GM10248 (cell line): ENCODE data around the gene SLC4A1AP.
A peak's percentile ranks its signal among the peaks of the same experiment; 100 is the strongest.

Source experiments
- CTCF ChIA-PET: fragments of 300-600 bp; sonication (Branson Sonifier 250); formaldehyde crosslinking; extraction: SDS; loops from one replicate; lab custom pipeline; 2021; ENCODE audit warnings: antibody characterized with exemption; lab: Yijun Ruan, JAX
- POLR2A ChIA-PET: fragments of 350-650 bp; sonication (Branson Sonifier 250); formaldehyde crosslinking; extraction: SDS; loops from one replicate; lab custom pipeline; 2020; ENCODE audit warnings: antibody characterized with exemption; lab: Yijun Ruan, JAX
- DNase-seq: peaks from one replicate; pipeline ENCODE4 v3.0.0; 2012; ENCODE audit errors: extremely low spot score
- TF ChIP-seq, protein P1 (sequence below): IDR thresholded peaks from 2 replicates; pipeline ENCODE4 v1.5.1; 2012; ENCODE audit warnings: mild to moderate bottlenecking, low read depth; ENCODE audit errors: extremely low read depth, missing control alignments, control extremely low read depth

Gene SLC4A1AP

DNA sequence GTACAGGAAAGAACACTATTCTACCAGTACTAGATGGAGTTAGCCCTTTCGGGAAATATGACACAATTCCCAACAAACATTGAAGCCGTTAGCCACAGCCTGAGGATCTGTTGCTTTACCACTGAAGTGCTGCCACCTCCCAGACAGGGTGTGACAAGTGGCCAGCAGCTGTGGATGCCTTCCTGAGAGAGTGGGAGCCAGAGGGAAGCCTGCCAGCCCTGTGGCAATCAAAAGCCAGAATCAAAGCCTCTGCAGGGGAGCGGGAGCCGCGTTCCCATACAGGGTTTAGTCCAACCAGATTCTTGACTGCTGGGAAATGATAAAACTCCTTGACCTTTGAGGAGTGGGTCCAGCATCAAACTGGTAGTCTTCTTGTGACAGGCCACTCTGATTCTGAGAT lies 38.0 kb downstream of the SLC4A1AP start:
- CTCF ChIA-PET = interaction anchor here (0.9 to 1.2 kb wide), 2 partner anchors 11 to 12 kb away, joined by 3 read pairs; no protein-coding TSS in a partner anchor
- POLR2A ChIA-PET = no interaction called here
- DNase-seq = no peak
- TF ChIP-seq, protein P1, sequence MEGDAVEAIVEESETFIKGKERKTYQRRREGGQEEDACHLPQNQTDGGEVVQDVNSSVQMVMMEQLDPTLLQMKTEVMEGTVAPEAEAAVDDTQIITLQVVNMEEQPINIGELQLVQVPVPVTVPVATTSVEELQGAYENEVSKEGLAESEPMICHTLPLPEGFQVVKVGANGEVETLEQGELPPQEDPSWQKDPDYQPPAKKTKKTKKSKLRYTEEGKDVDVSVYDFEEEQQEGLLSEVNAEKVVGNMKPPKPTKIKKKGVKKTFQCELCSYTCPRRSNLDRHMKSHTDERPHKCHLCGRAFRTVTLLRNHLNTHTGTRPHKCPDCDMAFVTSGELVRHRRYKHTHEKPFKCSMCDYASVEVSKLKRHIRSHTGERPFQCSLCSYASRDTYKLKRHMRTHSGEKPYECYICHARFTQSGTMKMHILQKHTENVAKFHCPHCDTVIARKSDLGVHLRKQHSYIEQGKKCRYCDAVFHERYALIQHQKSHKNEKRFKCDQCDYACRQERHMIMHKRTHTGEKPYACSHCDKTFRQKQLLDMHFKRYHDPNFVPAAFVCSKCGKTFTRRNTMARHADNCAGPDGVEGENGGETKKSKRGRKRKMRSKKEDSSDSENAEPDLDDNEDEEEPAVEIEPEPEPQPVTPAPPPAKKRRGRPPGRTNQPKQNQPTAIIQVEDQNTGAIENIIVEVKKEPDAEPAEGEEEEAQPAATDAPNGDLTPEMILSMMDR = no peak

DNA sequence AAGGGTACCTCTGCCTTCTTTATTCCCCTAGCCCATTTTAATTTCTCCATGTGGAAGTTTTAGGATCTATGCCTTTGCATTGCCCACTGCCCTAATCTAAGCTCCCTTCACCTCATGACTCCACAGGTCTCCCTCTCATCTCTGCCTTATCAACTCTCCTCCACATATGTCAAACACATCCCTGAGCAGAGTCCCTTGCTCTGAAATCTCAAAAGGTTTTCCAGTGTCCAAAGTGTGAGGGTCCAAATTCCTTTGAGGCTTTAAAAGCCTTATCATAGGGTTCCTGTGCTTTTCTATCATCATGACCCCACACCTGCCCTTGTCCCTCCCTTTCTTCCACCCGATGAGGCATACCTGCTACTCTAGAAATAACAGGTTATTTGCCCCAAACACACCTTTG lies 38.6 kb downstream of the SLC4A1AP start:
- TF ChIP-seq, protein P1 = no peak
- CTCF ChIA-PET = interaction anchor here (0.9 to 1.2 kb wide), 2 partner anchors 10 to 13 kb away, joined by 3 read pairs; no protein-coding TSS in a partner anchor
- POLR2A ChIA-PET = no interaction called here
- DNase-seq = no peak

DNA sequence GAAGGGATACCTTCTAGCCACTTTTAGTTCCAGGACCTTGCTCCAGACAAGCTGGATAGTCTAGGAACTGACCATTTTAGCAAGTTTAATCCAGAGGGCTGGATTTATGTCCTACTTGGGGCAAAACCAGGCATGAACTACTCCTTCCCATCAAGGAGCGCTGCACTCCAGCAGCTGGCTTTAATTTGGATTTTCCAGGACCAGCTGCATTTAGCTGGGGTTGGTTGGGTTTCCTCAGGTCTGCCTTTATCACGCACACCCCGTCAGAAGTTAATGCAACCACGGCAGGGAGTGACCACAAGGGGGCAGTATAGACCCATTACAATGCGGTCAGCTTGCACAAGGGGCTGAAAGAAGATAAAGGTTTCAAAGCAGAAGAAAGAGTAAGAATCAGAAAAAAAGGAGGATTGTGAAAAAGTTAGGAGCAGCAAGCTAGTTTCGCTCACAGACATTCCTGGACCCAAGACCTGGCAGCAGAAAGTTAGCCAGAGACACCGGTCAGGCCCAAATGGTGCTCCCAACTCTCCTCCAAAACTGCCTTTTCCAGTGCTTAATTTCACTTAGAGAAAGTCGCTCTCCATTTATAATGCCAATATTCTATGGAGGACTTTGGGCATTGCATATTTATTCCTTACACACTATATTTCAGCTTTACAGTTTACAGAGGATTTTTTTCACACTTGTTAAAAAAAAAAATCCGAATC lies 40.1 kb downstream of the SLC4A1AP start:
- CTCF ChIA-PET = interaction anchor here (0.7 to 5.7 kb wide), 30 partner anchors 10 to 890 kb away, joined by 3 to 66 read pairs (median 5); no protein-coding TSS in a partner anchor
- POLR2A ChIA-PET = no interaction called here
- TF ChIP-seq, protein P1 = peak; percentile 87
- peak; percentile 75 for DNase-seq

DNA sequence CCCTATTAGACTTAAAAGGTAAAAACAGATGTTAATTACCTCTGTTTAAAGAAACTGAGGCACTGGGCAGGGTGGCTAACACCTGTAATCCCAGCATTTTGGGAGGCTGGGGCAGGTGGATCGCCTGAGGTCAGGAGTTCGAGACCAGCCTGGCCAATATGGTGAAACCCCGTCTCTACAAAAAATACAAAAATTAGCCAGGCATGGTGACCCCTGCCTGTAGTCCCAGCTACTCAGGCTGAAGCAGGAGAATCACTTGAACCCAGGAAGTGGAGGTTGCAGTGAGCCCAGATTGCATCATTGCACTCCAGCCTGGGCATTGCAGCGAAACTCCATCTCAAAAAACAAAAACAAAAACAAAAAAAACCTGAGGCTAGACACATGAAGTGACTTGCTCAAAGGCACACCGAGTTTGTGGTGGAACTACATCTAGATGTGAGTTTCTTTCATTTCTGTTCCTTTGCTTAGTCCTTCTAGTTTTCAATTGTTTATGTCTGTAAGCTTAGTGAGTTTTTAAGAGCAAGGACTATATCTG lies 40.7 kb downstream of the SLC4A1AP start:
- ChIA-PET CTCF (interaction anchor here (0.7 to 5.7 kb wide), 27 partner anchors 9 to 751 kb away, joined by 3 to 66 read pairs (median 5); no protein-coding TSS in a partner anchor), POLR2A (no interaction called here)
- TF ChIP-seq, protein P1 = no peak
- DNase-seq = no peak

DNA sequence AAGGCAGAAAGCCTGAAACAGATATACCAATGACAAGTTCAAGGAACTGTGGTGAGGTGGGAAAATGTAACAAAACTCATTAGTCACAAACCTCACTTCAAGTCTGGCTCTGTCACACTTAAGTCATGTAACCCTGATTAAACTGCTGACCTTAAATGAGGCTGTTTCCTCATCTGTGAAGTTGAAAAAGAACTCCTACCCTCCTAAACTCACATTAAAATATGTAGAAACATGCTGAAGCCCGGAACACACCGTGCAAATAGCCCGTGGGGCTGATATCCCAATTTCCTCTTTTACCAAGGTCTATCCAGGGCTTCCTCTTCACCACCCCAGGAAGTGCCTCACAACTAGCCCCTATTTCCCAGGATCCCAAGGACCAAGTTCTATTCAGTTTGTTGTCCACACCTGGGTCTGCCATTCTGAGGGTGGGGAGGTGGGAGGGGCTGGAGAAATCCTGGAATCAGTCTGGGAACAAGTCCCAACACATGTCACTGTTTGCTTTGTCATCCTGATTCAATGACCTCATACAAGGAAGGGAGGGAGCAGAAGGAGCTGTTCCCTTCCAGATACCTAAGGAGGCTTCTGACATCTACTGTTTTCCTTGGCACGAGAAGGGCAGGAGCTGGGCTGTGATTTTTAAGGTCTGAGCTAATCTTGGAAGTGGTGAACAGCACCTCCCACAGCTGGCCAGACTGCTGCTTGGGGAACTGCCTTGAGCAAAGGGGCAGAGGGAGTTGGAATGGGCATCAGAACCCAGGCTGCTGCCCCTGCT lies 42.3 kb downstream of the SLC4A1AP start:
- DNase-seq = no peak
- TF ChIP-seq, protein P1 = no peak
- POLR2A ChIA-PET = no interaction called here
- CTCF ChIA-PET = interaction anchor here (1.6 to 5.7 kb wide), 5 partner anchors 11 to 747 kb away, joined by 7 to 66 read pairs (median 21); no protein-coding TSS in a partner anchor
